ENCODE data around the gene MS4A15.

GRCh38 chr11:60780065-60780464 lies 23.4 kb downstream of the MS4A15 start:
- TF ChIP-seq CTCF (IDR thresholded peaks at IDR 0.05; ENCODE audit: low read length): no peak
- TF ChIP-seq EZH2 (IDR thresholded peaks at IDR 0.05; ENCODE audit: borderline replicate concordance, low read length): no peak

All from OCI-LY1 (cell line).